Measurements from ENCODE around the gene PIBF1. TPM values are rescaled to one million over a fixed set of nuclear protein-coding genes. Genes with fewer than 3 reads are reported as not detected.
"Not testable (repeated sequence)": the region's sequence is repeated elsewhere in the genome, so short reads cannot be mapped to it uniquely, and the experiment has no call there.

Gene PIBF1
- total RNA-seq, 1 experiment from 2014 or later: 12.9 TPM

DNA sequence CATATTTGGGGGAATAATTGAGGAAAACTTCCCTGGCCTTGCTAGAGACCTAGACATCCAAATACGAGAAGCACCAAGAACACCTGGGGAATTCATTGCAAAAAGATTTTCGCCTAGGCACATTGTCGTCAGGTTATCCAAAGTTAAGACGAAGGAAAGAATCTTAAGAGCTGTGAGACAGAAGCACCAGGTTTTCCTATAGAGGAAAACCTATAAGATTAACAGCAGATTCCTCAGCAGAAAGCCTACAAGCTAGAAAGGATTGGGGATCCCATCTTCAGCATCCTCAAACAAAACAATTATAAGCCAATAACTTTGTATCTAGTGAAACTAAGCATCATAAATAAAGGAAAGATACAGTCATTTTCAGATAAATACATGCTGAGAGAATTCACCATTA lies 114.9 kb downstream of the PIBF1 start:
- Mint-ChIP-seq H3K36me3 (peaks cover 44% of the 10 kb centered on the region), H3K27ac (no peak overlapping the region)
- TF ChIP-seq OVOL2 (CRISPR knock-in tag; IDR thresholded peaks at IDR 0.05; ENCODE audit: borderline replicate concordance): no peak
- peak; percentile 87 for TF ChIP-seq ZNF317 (CRISPR knock-in tag; IDR thresholded peaks at IDR 0.05; ENCODE audit: borderline replicate concordance, low read depth)
- TF ChIP-seq, protein P1, sequence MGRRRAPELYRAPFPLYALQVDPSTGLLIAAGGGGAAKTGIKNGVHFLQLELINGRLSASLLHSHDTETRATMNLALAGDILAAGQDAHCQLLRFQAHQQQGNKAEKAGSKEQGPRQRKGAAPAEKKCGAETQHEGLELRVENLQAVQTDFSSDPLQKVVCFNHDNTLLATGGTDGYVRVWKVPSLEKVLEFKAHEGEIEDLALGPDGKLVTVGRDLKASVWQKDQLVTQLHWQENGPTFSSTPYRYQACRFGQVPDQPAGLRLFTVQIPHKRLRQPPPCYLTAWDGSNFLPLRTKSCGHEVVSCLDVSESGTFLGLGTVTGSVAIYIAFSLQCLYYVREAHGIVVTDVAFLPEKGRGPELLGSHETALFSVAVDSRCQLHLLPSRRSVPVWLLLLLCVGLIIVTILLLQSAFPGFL (CRISPR knock-in tag; IDR thresholded peaks at IDR 0.05; ENCODE audit: borderline replicate concordance): no peak

GRCh38 chr13:72901546-72901945 lies 119.6 kb downstream of the PIBF1 start:
- Mint-ChIP-seq H3K36me3 (peaks cover 34% of the 10 kb centered on the region), H3K9me3 (peaks cover 37% of the 10 kb centered on the region)
- H3K27ac Mint-ChIP-seq; H3K4me1 Mint-ChIP-seq; H3K4me3 Mint-ChIP-seq; CTCF ChIA-PET; DNase-seq (ENCODE audit: low spot score); ATAC-seq; H3K27me3 Mint-ChIP-seq (ENCODE audit: low read depth): not testable (repeated sequence)
- POLR2A ChIA-PET: interaction anchor here (0.7 kb wide), 1 partner anchor 8 kb away, joined by 5 read pairs; no protein-coding TSS in a partner anchor

More for the DNA sequence above, 114.9 kb downstream of the PIBF1 start:
- DNase-seq (ENCODE audit: low spot score) (no peak), ATAC-seq (no peak)
- H3K4me3 Mint-ChIP-seq: no peak overlapping the region
- ChIA-PET POLR2A (no interaction called here), CTCF (no interaction called here)
- peaks cover 44% of the 10 kb centered on the region for H3K9me3 Mint-ChIP-seq
- no peaks in the 10 kb centered on the region for H3K4me1 Mint-ChIP-seq
- H3K27me3 Mint-ChIP-seq (ENCODE audit: low read depth): no peaks in the 10 kb centered on the region

- peaks cover 26% of the 10 kb centered on the region for H3K4me1 Mint-ChIP-seq
- H3K36me3 Mint-ChIP-seq: peaks cover 2% of the 10 kb centered on the region; the same call in 1 of the 2 replicates
- H3K27ac Mint-ChIP-seq: peak overlapping the region; percentile 84
- POLR2A ChIA-PET: no interaction called here
- no peaks in the 10 kb centered on the region for H3K9me3 Mint-ChIP-seq
- TF ChIP-seq NR2C2 (CRISPR knock-in tag; IDR thresholded peaks at IDR 0.05): no peak
- H3K4me3 Mint-ChIP-seq: no peak overlapping the region
- CTCF ChIA-PET: no interaction called here
- no peaks in the 10 kb centered on the region for H3K27me3 Mint-ChIP-seq (ENCODE audit: low read depth)
- no peak for DNase-seq (ENCODE audit: low spot score)
- no peak for ATAC-seq
These were observed 126.5 kb downstream of the PIBF1 start for GRCh38 chr13:72908416-72908815.

DNA sequence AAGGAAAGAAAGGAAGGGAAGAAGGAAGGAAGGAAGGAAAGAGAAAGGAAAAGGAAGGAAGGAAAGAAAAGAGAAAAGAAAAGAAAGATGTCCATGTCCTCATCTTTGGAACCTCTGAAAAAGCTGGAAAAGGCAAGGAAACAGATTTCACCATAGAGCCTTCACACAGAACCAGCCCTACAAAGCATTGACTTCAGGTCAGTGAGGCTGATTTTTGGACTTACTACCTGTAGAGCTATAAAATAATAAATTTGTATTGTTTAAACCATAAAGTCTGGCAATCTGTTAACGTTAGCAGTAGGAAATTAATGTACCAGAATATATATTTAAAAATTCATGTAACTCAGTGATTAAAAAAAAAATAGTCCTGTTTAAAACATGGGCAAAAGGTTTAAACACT lies 130.0 kb downstream of the PIBF1 start:
- Mint-ChIP-seq H3K27ac (no peak overlapping the region), H3K36me3 (peaks cover 2% of the 10 kb centered on the region; the same call in 1 of the 2 replicates), H3K9me3 (no peaks in the 10 kb centered on the region), H3K4me1 (peaks cover 16% of the 10 kb centered on the region), H3K27me3 (ENCODE audit: low read depth) (no peaks in the 10 kb centered on the region), H3K4me3 (no peak overlapping the region)
- DNase-seq (ENCODE audit: low spot score): no peak
- no peak for ATAC-seq
- ChIA-PET CTCF (no interaction called here), POLR2A (no interaction called here)
- TF ChIP-seq NFYB (CRISPR knock-in tag; conservative IDR thresholded peaks at IDR 0.05; ENCODE audit: low read depth): no peak
- TF ChIP-seq EMX1 (CRISPR knock-in tag; IDR thresholded peaks at IDR 0.05): no peak
- TF ChIP-seq ESRRA (CRISPR knock-in tag; IDR thresholded peaks at IDR 0.05; ENCODE audit: borderline replicate concordance): no peak
- TF ChIP-seq GTF2I (CRISPR knock-in tag; conservative IDR thresholded peaks at IDR 0.05): no peak
- TF ChIP-seq, protein P2, sequence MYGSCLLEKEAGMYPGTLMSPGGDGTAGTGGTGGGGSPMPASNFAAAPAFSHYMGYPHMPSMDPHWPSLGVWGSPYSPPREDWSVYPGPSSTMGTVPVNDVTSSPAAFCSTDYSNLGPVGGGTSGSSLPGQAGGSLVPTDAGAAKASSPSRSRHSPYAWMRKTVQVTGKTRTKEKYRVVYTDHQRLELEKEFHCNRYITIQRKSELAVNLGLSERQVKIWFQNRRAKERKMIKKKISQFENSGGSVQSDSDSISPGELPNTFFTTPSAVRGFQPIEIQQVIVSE (CRISPR knock-in tag; IDR thresholded peaks at IDR 0.05; ENCODE audit: borderline replicate concordance): no peak
- TF ChIP-seq SOX15 (CRISPR knock-in tag; IDR thresholded peaks at IDR 0.05): no peak
- TF ChIP-seq FOXP4 (CRISPR knock-in tag; IDR thresholded peaks at IDR 0.05): no peak
- TF ChIP-seq PRDM15 (CRISPR knock-in tag; IDR thresholded peaks at IDR 0.05): no peak
- TF ChIP-seq, protein P3, sequence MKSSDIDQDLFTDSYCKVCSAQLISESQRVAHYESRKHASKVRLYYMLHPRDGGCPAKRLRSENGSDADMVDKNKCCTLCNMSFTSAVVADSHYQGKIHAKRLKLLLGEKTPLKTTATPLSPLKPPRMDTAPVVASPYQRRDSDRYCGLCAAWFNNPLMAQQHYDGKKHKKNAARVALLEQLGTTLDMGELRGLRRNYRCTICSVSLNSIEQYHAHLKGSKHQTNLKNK (CRISPR knock-in tag; IDR thresholded peaks at IDR 0.05): no peak

Measured in WTC11 (cell line).